Thyroid gland (tissue), 4 donors: ENCODE data around the gene ATP1A2.

ENCODE experiments used
- POLR2A ChIP-seq, 2 donors: fragments of 450-650 bp; IDR thresholded peaks; one replicate each; pipeline ENCODE4 v1.6.1; 2017; ENCODE audit warnings: antibody characterized with exemption in 2 of 2, mild to moderate bottlenecking in 2 of 2, moderate library complexity in 1 of 2
- TF ChIP-seq, protein P1 (sequence below), 6 experiments: fragments of 200-600 bp in 3 of 6; fragments of 450-650 bp in 3 of 6; sonication (generic) in 3 of 6; IDR thresholded peaks; one replicate each; pipeline ENCODE4 v1.5.1; 2016 to 2019; ENCODE audit warnings: antibody characterized with exemption in 6 of 6, mild to moderate bottlenecking in 2 of 6, inconsistent platforms in 1 of 6, moderate library complexity in 1 of 6

DNA sequence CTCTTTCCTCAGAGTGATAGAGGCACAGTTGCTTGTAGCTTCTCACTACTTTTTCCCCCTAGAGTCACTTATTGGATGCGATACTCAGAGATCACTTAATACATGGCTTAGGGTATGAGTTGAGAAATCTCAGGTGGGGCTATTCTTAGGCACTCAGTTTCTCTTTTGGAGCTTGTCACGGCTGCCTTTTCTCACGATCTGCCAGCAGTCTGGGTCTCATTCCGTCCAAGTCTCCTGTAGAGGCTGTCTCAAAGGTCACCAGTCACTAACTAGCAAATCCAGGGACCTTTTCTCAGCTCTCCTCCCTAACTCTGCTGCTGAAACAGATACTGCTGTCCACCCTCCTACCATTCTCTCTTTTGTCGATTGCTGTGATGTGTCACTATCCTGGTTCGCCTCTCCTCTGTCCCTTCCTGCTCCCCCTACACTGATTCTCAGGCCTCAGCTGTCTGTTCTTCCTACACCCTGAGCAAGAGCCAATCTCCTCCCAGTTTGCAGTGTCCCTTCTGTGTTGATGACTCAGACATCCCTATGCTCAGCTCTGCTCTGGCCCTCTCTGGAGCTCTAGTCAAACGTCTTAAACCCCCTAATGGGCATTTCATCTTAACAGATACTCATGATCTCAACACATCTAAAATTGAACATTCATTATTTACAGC, 12.4 kb downstream of the ATP1A2 start:
- TF ChIP-seq, protein P1, sequence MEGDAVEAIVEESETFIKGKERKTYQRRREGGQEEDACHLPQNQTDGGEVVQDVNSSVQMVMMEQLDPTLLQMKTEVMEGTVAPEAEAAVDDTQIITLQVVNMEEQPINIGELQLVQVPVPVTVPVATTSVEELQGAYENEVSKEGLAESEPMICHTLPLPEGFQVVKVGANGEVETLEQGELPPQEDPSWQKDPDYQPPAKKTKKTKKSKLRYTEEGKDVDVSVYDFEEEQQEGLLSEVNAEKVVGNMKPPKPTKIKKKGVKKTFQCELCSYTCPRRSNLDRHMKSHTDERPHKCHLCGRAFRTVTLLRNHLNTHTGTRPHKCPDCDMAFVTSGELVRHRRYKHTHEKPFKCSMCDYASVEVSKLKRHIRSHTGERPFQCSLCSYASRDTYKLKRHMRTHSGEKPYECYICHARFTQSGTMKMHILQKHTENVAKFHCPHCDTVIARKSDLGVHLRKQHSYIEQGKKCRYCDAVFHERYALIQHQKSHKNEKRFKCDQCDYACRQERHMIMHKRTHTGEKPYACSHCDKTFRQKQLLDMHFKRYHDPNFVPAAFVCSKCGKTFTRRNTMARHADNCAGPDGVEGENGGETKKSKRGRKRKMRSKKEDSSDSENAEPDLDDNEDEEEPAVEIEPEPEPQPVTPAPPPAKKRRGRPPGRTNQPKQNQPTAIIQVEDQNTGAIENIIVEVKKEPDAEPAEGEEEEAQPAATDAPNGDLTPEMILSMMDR (IDR thresholded peaks at IDR 0.05): no peak
- TF ChIP-seq POLR2A (IDR thresholded peaks at IDR 0.05): no peak
